IMR-90 (cell line): ENCODE data around the gene KIAA0825. TPM values are rescaled to one million over a fixed set of nuclear protein-coding genes. Genes with fewer than 3 reads are reported as not detected.

Source experiments
- ATAC-seq: fragments of 200-7000 bp; cut with Tn5 transposase; 2 replicates; pipeline ENCODE4 v1.9.1; 2020; ENCODE audit warnings: low read depth, mild to moderate bottlenecking, moderate library complexity
- BruUV-seq: library from RNA; stranded (reverse); fragments of 400-500 nt; replicated peaks from 2 replicates; lab custom pipeline; 2021; lab: Mats Ljungman, UMichigan
- CTCF ChIA-PET: fragments of 300-600 bp; formaldehyde crosslinking; extraction: SDS; loops from one replicate; lab custom pipeline; 2021; ENCODE audit warnings: antibody characterized with exemption; lab: Yijun Ruan, JAX
- POLR2A ChIA-PET: fragments of 300-600 bp; sonication (Branson Sonifier 250); formaldehyde crosslinking; loops from one replicate; lab custom pipeline; 2022; ENCODE audit warnings: antibody characterized with exemption; ENCODE audit not compliant: unreplicated experiment; lab: Charles Lee
- DNase-seq: peaks from one replicate; pipeline ENCODE4 v3.0.0; 2013
- H2AFZ ChIP-seq: replicated peaks from 2 replicates; pipeline ENCODE3; 2013; ENCODE audit warnings: low read length, mild to moderate bottlenecking; ENCODE audit not compliant: poor library complexity
- H2AK5ac ChIP-seq: 2 replicates; pipeline ENCODE4 v1.6.1; 2013; ENCODE audit warnings: low read depth, low read length, inconsistent platforms
- H2AK9ac ChIP-seq: replicated peaks from 2 replicates; pipeline ENCODE3; 2013; ENCODE audit warnings: mild to moderate bottlenecking, low read depth, low read length, moderate library complexity; ENCODE audit not compliant: poor library complexity
- H2BK120ac ChIP-seq: 2 replicates; pipeline ENCODE4 v1.6.1; 2013; ENCODE audit warnings: low read depth, low read length, inconsistent platforms
- H2BK15ac ChIP-seq: 3 replicates; pipeline ENCODE4 v1.6.1; 2013; ENCODE audit warnings: low read depth, low read length, inconsistent platforms
- H2BK20ac ChIP-seq: 2 replicates; pipeline ENCODE4 v1.6.1; 2013; ENCODE audit warnings: low read depth, mild to moderate bottlenecking, inconsistent platforms, low read length, moderate library complexity
- H2BK5ac ChIP-seq: 2 replicates; pipeline ENCODE4 v1.6.1; 2013; ENCODE audit warnings: mild to moderate bottlenecking, low read depth, low read length, inconsistent platforms; ENCODE audit not compliant: poor library complexity, severe bottlenecking
- H3K14ac ChIP-seq: replicated peaks from 2 replicates; pipeline ENCODE4 v1.6.1; 2013; ENCODE audit warnings: low read depth, low read length, inconsistent platforms
- H3K18ac ChIP-seq: 2 replicates; pipeline ENCODE4 v1.6.1; 2013; ENCODE audit warnings: low read depth, low read length, control low read depth
- H3K23ac ChIP-seq: 2 replicates; pipeline ENCODE4 v1.6.1; 2013; ENCODE audit warnings: low read depth, low read length, inconsistent platforms
- H3K27ac ChIP-seq: 2 replicates; pipeline ENCODE4 v1.5.1; 2013; ENCODE audit warnings: mild to moderate bottlenecking, control low read depth, low read length; ENCODE audit not compliant: insufficient read depth
- H3K27me3 ChIP-seq: 2 replicates; pipeline ENCODE4 v1.6.1; 2013; ENCODE audit warnings: low read length; ENCODE audit not compliant: control insufficient read depth, insufficient read depth
- H3K36me3 ChIP-seq: 2 replicates; pipeline ENCODE4 v1.6.1; 2013; ENCODE audit warnings: low read length, mixed read lengths; ENCODE audit not compliant: control insufficient read depth, insufficient read depth
- H3K4ac ChIP-seq: 2 replicates; pipeline ENCODE4 v1.6.1; 2013; ENCODE audit warnings: low read depth, low read length, inconsistent platforms
- H3K4me1 ChIP-seq: 2 replicates; pipeline ENCODE4 v1.6.1; 2013; ENCODE audit warnings: low read length, mixed read lengths; ENCODE audit not compliant: control insufficient read depth, insufficient read depth
- H3K4me2 ChIP-seq: 2 replicates; pipeline ENCODE4 v1.6.1; 2013; ENCODE audit warnings: low read depth, mild to moderate bottlenecking, control low read depth, low read length, moderate library complexity
- H3K4me3 ChIP-seq: 2 replicates; pipeline ENCODE4 v1.5.1; 2013; ENCODE audit warnings: low read depth, mild to moderate bottlenecking, control low read depth, low read length, moderate library complexity; ENCODE audit not compliant: insufficient read depth
- H3K56ac ChIP-seq: 2 replicates; pipeline ENCODE4 v1.6.1; 2013; ENCODE audit warnings: low read length, inconsistent platforms; ENCODE audit not compliant: insufficient read depth; ENCODE audit errors: extremely low read depth
- H3K79me1 ChIP-seq, 2 experiments: 2 replicates each; pipeline ENCODE4 v1.6.1; 2013; ENCODE audit warnings: low read length in 2 of 2, inconsistent platforms in 1 of 2, low read depth in 1 of 2
- H3K9ac ChIP-seq: 2 replicates; pipeline ENCODE4 v1.6.1; 2013; ENCODE audit warnings: low read depth, low read length, control low read depth
- H3K9me1 ChIP-seq: 2 replicates; pipeline ENCODE4 v1.6.1; 2013; ENCODE audit warnings: low read length, inconsistent platforms; ENCODE audit not compliant: insufficient read depth
- H3K9me3 ChIP-seq: 2 replicates; pipeline ENCODE4 v1.6.1; 2013; ENCODE audit warnings: low read length; ENCODE audit not compliant: control insufficient read depth, insufficient read depth
- H4K20me1 ChIP-seq: 2 replicates; pipeline ENCODE4 v1.6.1; 2013; ENCODE audit warnings: low read length, inconsistent platforms; ENCODE audit not compliant: insufficient read depth
- H4K5ac ChIP-seq: 2 replicates; pipeline ENCODE4 v1.6.1; 2013; ENCODE audit warnings: mild to moderate bottlenecking, low read depth, low read length, control low read depth
- H4K8ac ChIP-seq, 2 experiments: 2 replicates each; pipeline ENCODE4 v1.6.1; 2013; ENCODE audit warnings: low read depth in 2 of 2, low read length in 2 of 2, control low read depth in 1 of 2, inconsistent platforms in 1 of 2
- H4K91ac ChIP-seq: 2 replicates; pipeline ENCODE4 v1.6.1; 2013; ENCODE audit warnings: low read depth, low read length, inconsistent platforms; ENCODE audit not compliant: insufficient read depth
- BHLHE40 ChIP-seq: fragments of 150-350 bp; IDR thresholded peaks from 2 replicates; pipeline ENCODE4 v1.6.1; 2016; ENCODE audit warnings: mild to moderate bottlenecking, low read depth, low read length
- CEBPB ChIP-seq: IDR thresholded peaks from 2 replicates; pipeline ENCODE4 v1.6.1; 2012; ENCODE audit warnings: low read depth, low read length, improper control_type of control experiment
- CHD1 ChIP-seq: IDR thresholded peaks from 2 replicates; pipeline ENCODE4 v1.6.1; 2012; ENCODE audit warnings: low read depth, low read length, improper control_type of control experiment
- FOS ChIP-seq: fragments of 150-350 bp; IDR thresholded peaks from 2 replicates; pipeline ENCODE4 v1.6.1; 2016; ENCODE audit warnings: low read depth, low read length
- MAFK ChIP-seq: IDR thresholded peaks from 2 replicates; pipeline ENCODE4 v1.6.1; 2012; ENCODE audit warnings: low read depth, low read length, improper control_type of control experiment
- MAZ ChIP-seq: IDR thresholded peaks from 2 replicates; pipeline ENCODE4 v1.6.1; 2012; ENCODE audit warnings: low read depth, mild to moderate bottlenecking, low read length, improper control_type of control experiment, moderate library complexity, borderline replicate concordance
- MXI1 ChIP-seq: IDR thresholded peaks from 2 replicates; pipeline ENCODE4 v1.6.1; 2012; ENCODE audit warnings: low read depth, mild to moderate bottlenecking, low read length, moderate library complexity, borderline replicate concordance
- NFE2L2 ChIP-seq: fragments of 150-350 bp; IDR thresholded peaks from 2 replicates; pipeline ENCODE4 v1.6.1; 2016; ENCODE audit warnings: low read depth, mild to moderate bottlenecking, low read length
- POLR2A ChIP-seq: IDR thresholded peaks from 2 replicates; pipeline ENCODE4 v1.6.1; 2012; ENCODE audit warnings: mild to moderate bottlenecking, low read depth, low read length
- RAD21 ChIP-seq: IDR thresholded peaks from 2 replicates; pipeline ENCODE4 v1.6.1; 2012; ENCODE audit warnings: low read length, improper control_type of control experiment
- RCOR1 ChIP-seq: IDR thresholded peaks from 2 replicates; pipeline ENCODE4 v1.6.1; 2012; ENCODE audit warnings: mild to moderate bottlenecking, low read length, improper control_type of control experiment; ENCODE audit not compliant: insufficient replicate concordance
- RFX5 ChIP-seq: IDR thresholded peaks from 2 replicates; pipeline ENCODE4 v1.8.0; 2012; ENCODE audit warnings: low read depth, mild to moderate bottlenecking, low read length, moderate library complexity
- SMC3 ChIP-seq: fragments of 150-350 bp; IDR thresholded peaks from 2 replicates; pipeline ENCODE4 v1.6.1; 2016; ENCODE audit warnings: low read depth, mild to moderate bottlenecking, antibody characterized with exemption, low read length, moderate library complexity
- WGBS, 2 experiments: methylation state at CpG; one replicate each; pipeline versions ENCODE4 v1.1.5 to v1.1.7; 2013; ENCODE audit warnings: missing lambda C conversion rate in 2 of 2; ENCODE audit not compliant: insufficient read length in 1 of 2; ENCODE audit errors: extremely low coverage in 2 of 2; 5-methylcytosine and 5-hydroxymethylcytosine counted together
- dilution Hi-C: fragments of 300-500 bp; cut with HindIII; formaldehyde crosslinking; loops from one replicate; pipeline ENCODE4 v1.14.3; 2018; ENCODE audit warnings: low sequenced_read_pairs; ENCODE audit not compliant: unreplicated experiment
- in situ Hi-C: fragments of 300-500 bp; cut with MboI; formaldehyde crosslinking; loops from 3 replicates; pipeline ENCODE4 v1.14.3; 2019; ENCODE audit warnings: low sequenced_read_pairs, inconsistent platforms, mixed read lengths
- intact Hi-C: fragments of 100-400 bp; cut with micrococcal nuclease; formaldehyde crosslinking; loops from 2 replicates; pipeline ENCODE4 v1.10.0; 2022
- polyA plus RNA-seq, 3 experiments: library from polyadenylated mRNA; depleted of rRNA; stranded (reverse); fragments of >200 nt; gene quantifications; 2 replicates each; pipeline ENCODE4 v1.2.3, GENCODE V29; 2012; ENCODE audit warnings: low replicate concordance in 1 of 3
- total RNA-seq: library from RNA; depleted of rRNA; stranded (reverse); fragments of >200 nt; gene quantifications from 2 replicates; pipeline ENCODE4 v1.2.3, GENCODE V29; 2012
- TF ChIP-seq, protein P1 (sequence below): conservative IDR thresholded peaks from 2 replicates; pipeline ENCODE4 v1.5.1; 2012; ENCODE audit warnings: mild to moderate bottlenecking, low read depth, low read length, improper control_type of control experiment
- TF ChIP-seq, protein P2 (sequence below): fragments of 150-350 bp; IDR thresholded peaks from 2 replicates; pipeline ENCODE4 v1.6.1; 2017; ENCODE audit warnings: mild to moderate bottlenecking, antibody characterized with exemption, low read length, low read depth
- TF ChIP-seq, protein P3 (sequence below): fragments of 150-350 bp; IDR thresholded peaks from 2 replicates; pipeline ENCODE4 v1.6.1; 2016; ENCODE audit warnings: low read depth, mild to moderate bottlenecking, low read length, moderate library complexity, borderline replicate concordance

KIAA0825 gene
- total and polyA plus RNA-seq, 2 of the 4 experiments (the other 2 are of a cell fraction), result 0.46 to 1.8 TPM

DNA sequence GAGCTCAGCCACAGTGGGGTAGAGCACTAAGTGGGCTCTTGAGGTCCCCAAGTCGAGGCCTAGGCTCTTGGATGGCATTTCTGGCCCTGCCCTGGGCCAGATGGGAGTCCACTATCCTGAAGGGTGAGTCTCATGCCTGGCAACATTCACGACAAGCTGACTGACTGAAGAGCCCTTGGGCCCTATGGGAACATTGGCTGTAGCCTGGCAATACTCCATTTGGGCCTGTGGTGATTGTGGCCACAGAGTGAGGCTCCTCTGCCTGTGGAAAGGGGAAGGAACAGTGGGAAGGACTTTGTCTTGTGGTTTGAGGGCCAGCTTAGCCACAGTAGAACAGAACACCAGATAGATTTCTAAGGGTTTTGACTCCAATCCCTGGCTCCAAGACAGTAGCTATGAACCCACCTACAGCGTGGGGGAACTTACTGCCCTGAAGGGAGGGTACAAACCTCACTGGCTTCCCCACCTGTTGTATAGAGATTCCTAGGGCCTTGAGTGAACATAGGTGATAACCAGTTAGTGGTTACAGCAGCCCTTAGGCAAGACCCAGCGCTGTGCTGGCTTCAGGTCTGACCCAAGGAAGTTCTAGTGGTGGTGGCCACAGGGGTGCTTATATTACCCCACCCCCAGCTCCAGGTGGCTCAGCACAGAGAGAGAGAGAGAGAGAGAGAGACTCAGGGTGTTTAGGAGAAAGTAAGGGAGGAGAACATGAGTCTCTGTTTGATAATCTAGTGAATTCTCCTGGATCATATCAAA, 72.4 kb downstream of the KIAA0825 start:
- no peak overlapping the region for H4K8ac ChIP-seq
- no peak overlapping the region for H3K9ac ChIP-seq
- no peak for TF ChIP-seq MAFK
- no peak for TF ChIP-seq MXI1
- TF ChIP-seq RFX5, result no peak
- no peak for TF ChIP-seq RCOR1
- TF ChIP-seq BHLHE40, result no peak
- TF ChIP-seq, protein P1, sequence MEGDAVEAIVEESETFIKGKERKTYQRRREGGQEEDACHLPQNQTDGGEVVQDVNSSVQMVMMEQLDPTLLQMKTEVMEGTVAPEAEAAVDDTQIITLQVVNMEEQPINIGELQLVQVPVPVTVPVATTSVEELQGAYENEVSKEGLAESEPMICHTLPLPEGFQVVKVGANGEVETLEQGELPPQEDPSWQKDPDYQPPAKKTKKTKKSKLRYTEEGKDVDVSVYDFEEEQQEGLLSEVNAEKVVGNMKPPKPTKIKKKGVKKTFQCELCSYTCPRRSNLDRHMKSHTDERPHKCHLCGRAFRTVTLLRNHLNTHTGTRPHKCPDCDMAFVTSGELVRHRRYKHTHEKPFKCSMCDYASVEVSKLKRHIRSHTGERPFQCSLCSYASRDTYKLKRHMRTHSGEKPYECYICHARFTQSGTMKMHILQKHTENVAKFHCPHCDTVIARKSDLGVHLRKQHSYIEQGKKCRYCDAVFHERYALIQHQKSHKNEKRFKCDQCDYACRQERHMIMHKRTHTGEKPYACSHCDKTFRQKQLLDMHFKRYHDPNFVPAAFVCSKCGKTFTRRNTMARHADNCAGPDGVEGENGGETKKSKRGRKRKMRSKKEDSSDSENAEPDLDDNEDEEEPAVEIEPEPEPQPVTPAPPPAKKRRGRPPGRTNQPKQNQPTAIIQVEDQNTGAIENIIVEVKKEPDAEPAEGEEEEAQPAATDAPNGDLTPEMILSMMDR, result no peak
- TF ChIP-seq MAZ, result no peak
- no peak for TF ChIP-seq CEBPB
- TF ChIP-seq FOS, result no peak
- no peak for TF ChIP-seq RAD21
- TF ChIP-seq POLR2A, result no peak
- TF ChIP-seq, protein P2, sequence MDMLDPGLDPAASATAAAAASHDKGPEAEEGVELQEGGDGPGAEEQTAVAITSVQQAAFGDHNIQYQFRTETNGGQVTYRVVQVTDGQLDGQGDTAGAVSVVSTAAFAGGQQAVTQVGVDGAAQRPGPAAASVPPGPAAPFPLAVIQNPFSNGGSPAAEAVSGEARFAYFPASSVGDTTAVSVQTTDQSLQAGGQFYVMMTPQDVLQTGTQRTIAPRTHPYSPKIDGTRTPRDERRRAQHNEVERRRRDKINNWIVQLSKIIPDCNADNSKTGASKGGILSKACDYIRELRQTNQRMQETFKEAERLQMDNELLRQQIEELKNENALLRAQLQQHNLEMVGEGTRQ, result no peak
- no peak for TF ChIP-seq CHD1
- TF ChIP-seq SMC3, result no peak
- TF ChIP-seq NFE2L2, result no peak
- TF ChIP-seq, protein P3, sequence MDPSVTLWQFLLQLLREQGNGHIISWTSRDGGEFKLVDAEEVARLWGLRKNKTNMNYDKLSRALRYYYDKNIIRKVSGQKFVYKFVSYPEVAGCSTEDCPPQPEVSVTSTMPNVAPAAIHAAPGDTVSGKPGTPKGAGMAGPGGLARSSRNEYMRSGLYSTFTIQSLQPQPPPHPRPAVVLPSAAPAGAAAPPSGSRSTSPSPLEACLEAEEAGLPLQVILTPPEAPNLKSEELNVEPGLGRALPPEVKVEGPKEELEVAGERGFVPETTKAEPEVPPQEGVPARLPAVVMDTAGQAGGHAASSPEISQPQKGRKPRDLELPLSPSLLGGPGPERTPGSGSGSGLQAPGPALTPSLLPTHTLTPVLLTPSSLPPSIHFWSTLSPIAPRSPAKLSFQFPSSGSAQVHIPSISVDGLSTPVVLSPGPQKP, result no peak
- H2BK5ac ChIP-seq, result no peak overlapping the region
- no peak overlapping the region for H4K91ac ChIP-seq
- no peak overlapping the region for H3K4ac ChIP-seq
- H3K56ac ChIP-seq, result no peak overlapping the region
- peaks cover under 1% of the 10 kb centered on the region; the same call in 1 of the 2 replicates for H3K9me3 ChIP-seq
- DNase-seq (no peak), ATAC-seq (no peak)
- H2AK5ac ChIP-seq, result no peak overlapping the region
- no peak overlapping the region for H3K14ac ChIP-seq
- H3K27me3 ChIP-seq, result no peaks in the 10 kb centered on the region
- no peak overlapping the region for H3K23ac ChIP-seq
- 57% methylated on average over 1 of the region's 4 CpGs; no CpG with 5 or more reads in 1 of the 2 experiments for WGBS, 2 experiments
- H3K4me3 ChIP-seq, result no peak overlapping the region
- H3K36me3 ChIP-seq, result no peaks in the 10 kb centered on the region
- H2AFZ ChIP-seq, result no peak overlapping the region
- dilution Hi-C loops, result no loop called here
- in situ Hi-C loops, result no loop called here
- H3K4me1 ChIP-seq, result no peaks in the 10 kb centered on the region
- H3K79me1 ChIP-seq, result no peaks in the 10 kb centered on the region
- H3K4me2 ChIP-seq, result no peak overlapping the region
- ChIA-PET POLR2A (no interaction called here), CTCF (no interaction called here)
- no peak overlapping the region for H3K18ac ChIP-seq
- no peak overlapping the region for H2BK15ac ChIP-seq
- BruUV-seq, result no TSS peak
- intact Hi-C loops, result no loop called here
- H4K20me1 ChIP-seq, result no peaks in the 10 kb centered on the region
- no peak overlapping the region for H3K27ac ChIP-seq
- no peak overlapping the region for H4K5ac ChIP-seq
- H2AK9ac ChIP-seq, result no peak overlapping the region
- H2BK120ac ChIP-seq, result no peak overlapping the region
- H2BK20ac ChIP-seq, result no peak overlapping the region
- H3K9me1 ChIP-seq, result no peaks in the 10 kb centered on the region
